KBM-7 (cell line): ENCODE results near the gene PPP1R13B.
A peak's percentile ranks its signal among the peaks of the same experiment; 100 is the strongest.
"Not testable (repeated sequence)": the region's sequence is repeated elsewhere in the genome, so short reads cannot be mapped to it uniquely, and the experiment has no call there.

ENCODE experiments used
- DNase-seq: peaks from one replicate; pipeline ENCODE4 v3.0.0-alpha.2; 2015
- in situ Hi-C: fragments of 300-500 bp; cut with MboI; formaldehyde crosslinking; loops from 2 replicates; pipeline ENCODE4 v1.14.3; 2020; ENCODE audit warnings: low sequenced_read_pairs, low pct_unique_long_range_greater_than_20kb, mixed read lengths

Gene PPP1R13B

DNA sequence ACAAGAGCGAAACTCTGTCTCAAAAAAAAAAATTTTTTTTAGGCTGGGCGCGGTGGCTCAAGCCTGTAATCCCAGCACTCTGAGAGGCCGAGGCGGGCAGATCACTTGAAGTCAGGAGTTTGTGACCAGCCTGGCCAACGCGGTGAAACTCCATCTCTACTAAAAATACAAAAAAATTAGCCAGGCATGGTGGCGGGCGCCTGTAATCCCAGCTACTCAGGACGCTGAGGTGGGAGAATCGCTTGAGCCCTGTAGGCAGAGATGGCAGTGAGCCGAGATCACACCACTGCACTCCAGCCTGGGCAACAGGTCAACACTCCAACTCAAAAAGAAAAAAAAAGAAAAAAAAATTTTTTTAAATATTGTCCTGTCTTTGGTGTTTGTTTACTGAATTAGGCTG is 6.1 kb downstream of the PPP1R13B start:
- DNase-seq, in situ Hi-C loops: not testable (repeated sequence)

DNA sequence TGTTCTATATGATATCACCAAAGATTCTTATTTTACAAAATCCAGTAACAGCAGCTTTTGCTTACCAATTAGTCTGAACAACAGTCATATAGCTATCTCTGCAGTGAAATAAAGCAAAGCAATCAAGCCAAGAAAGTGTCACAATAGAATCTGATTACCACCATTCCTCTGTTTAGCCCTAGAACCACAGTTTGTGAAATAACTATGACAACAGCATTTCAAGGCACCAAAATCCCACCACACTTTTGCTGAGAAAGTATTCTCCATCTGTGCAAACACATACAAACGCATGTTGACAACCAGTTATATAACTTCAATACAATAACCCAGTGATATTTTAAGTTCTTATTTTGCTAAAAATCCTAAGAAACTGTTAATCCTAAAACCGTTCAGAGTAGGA is 7.4 kb downstream of the PPP1R13B start:
- in situ Hi-C loops, result no loop called here

DNA sequence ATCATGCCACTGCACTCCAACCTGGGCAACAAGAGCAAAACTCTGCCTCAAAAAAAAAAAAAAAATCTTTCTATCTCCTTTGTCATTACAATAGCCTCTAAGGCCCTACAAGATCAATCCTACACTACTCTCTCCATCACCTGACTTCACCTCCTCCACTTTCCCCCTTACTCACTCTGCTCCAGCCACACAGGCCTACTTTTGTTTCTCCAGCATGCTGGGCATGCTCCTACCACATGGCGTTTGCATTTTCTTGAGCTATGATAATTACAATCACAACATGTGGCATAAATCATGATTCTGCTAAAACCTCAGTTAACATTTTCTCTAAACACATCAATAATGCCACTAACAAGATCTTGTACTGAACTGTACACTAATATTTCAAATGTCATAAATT is 7.8 kb downstream of the PPP1R13B start:
- in situ Hi-C loops, result no loop called here
- no peak for DNase-seq

More for the DNA sequence above, 7.4 kb downstream of the PPP1R13B start:
- no peak for DNase-seq

DNA sequence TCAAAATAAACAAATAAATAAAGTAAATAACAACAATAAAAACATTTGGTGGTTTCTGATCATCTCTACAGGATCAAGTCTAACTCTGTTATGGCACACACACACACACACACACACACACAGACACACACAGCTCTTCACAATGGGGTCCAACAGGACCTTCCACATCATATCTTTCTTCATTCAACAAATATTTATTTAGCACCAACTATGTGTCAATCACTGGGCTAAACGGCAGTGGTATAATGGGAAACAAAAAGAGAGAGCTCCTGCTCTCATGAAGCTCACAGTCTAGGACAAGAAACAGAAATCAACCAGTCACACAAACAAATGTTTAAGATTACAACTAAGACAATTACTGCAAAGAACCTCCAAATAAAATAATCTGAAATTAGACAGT is 9.3 kb downstream of the PPP1R13B start:
- in situ Hi-C loops, result no loop called here
- DNase-seq, result no peak

DNA sequence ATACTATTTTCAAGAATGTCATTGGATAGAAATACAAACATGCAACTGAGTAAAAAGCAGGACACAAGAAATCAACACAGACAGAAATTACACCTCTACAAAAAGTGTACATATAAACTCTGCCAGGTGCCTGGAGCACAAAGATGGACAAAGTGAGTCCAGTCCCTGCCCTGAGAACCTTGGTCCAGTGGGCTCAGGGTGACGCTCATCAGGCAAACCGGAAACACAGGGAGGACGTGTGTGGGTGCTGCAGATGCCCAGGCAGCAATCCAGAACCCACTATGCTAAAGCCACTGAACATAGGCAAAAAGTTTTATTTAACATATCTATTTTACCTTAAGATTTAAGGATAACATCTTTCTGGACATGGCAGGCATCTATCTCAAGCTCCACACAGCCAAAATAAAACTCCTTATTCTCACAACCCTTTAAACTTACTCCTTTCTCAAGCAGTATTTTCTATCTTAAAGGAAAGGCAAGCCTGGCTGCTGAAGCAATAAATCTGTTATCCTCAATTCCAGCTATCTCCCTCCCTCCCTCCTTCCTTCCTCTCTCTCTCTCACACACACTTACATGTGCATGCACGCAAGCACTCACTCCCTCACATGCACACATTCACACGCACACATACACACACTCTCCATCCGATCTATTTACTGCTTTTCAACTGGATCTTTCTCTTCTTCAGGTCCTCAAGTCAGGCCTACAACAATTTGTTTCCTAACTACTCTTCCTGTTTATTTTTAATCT is 10.2 kb downstream of the PPP1R13B start:
- DNase-seq, result peak; percentile 77
- in situ Hi-C loops, result no loop called here

DNA sequence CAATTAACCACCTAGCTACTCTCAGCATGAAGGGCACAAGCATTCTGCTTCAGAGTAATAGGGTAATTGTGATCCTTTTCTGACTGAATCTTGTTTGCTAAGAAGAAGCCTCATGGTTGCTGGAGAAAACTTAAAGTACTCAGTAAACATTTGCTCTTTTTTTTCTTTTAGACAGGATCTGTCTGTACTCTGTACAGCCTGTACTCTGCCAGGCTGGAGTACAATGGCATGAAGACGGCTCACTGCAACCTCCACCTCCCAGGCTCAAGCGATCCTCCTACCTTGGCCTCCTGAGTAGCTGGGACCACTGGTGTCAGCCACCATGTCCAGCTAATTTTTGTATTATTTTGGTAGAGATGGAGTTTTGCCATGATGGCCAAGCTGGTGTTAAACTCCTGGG is 12.4 kb downstream of the PPP1R13B start:
- in situ Hi-C loops, result no loop called here
- no peak for DNase-seq

DNA sequence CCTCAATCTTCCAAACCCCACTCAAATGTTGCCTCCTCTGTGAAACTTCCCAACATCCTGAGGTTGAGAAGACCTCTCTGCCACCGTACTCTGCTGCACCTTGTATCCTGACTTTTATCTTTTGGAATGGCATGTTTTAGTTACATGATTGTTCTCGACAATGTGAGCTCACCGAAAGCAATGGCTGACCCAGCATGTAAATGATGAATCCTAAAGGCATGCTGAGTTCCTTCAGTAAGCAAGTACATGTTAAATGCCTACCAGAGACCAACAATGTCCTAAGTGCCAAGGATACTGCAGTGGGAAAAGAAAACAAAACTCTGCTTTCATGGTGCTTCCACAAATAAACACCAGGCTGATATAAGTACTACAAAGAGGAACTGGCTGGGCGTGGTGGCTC is 13.7 kb downstream of the PPP1R13B start:
- DNase-seq, result no peak
- in situ Hi-C loops, result no loop called here

DNA sequence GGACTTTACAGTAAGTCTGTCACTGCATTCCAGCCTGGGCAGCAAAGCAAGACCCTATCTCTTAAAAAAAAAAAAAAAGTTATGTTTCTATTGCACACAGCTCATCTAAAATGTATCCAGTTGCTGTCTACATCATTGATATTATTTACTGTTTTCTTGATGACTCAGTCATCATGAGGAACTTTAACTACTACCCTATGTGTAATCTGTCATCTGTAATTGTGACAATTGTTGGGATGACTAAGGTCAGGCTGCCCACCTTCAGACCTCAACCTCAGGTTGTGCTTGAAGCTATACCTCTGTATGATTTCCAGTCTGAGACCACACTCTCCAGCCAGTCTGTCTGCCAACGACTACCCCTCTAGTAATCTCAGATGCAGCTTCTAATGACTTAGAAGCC is 15.3 kb downstream of the PPP1R13B start:
- in situ Hi-C loops, result no loop called here

DNA sequence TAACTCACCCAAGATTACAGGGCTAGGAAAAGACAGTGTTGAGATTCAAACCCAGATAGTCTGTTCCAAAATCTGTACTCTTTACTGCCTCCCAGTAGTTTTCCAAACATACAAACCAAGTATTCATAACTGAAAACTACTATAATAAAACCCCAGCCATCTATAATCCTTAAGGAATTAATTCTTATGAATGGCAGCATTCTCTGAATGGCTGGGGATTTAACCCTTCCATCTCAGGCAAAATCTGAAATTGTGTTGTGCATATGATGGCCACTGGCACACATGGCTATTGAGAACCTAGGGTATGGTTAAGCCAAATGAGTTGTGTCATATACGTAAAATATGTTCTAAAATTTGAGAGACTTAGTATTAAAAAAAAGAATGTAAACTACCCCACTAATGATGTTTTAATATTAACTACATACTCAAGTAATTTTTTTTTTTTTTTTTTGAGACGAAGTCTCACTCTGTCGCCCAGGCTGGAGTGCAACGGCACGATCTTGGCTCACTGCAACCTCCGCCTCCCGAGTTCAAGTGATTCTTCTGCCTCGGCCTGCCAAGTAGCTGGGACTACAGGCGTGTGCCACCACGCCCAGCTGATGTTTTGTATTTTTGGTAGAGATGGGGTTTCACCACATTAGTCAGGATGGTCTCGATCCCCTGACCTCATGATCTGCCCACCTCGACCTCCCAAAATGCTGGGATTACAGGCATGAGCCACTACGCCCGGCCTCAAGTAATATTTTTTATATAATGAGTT is 16.7 kb downstream of the PPP1R13B start:
- DNase-seq, result no peak
- in situ Hi-C loops, result no loop called here

More for the DNA sequence above, 15.3 kb downstream of the PPP1R13B start:
- no peak for DNase-seq

DNA sequence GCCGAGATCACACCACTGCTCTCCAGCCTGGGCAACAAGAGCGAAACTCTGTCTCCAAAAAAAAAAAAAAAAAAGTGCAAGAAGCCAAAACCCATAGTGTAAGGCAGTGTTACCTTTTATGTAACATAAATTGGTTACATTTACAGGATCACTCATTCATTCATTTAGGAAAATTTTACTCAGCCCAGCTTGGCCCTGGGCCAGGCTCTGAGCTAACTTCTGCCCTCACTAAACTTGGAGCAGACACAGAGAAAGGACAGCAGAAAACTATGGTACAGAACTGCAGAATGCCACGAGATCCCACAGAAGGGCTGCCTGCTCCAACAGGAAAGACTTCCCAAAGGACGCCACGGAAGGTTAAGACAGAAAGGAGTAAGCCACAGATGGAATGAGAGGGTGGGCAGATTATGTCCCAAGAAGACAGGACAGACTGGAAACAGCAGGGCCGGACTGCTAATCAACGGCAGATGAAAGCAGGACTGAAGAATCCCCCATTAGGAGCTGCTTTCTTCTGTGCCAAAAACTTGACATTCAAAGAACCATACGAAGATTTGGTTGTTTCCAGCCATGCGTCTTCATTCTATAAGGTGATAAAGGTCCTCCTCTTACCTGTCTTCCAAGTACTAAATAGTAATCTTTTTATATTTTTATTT is 18.9 kb downstream of the PPP1R13B start:
- DNase-seq, result no peak
- in situ Hi-C loops, result no loop called here

DNA sequence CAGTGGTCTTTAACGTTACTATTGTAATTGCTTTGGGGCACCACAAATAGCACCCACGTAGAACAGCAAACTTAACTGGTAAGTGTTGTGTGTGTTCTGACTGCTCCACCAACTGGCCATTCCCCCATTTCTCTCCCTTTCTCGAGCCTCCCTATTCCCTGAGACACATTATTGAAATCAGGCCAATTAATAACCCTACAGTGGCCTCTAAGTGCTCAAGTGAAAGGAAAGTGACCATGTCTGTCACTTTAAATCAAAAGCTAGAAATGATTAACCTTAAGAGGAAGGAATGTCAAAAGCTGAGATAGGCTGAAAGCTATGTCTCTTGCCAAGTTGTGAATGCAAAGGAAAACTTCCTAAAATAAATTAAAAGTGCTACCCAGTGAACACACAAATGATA is 22.3 kb downstream of the PPP1R13B start:
- in situ Hi-C loops, result no loop called here
- DNase-seq, result no peak

DNA sequence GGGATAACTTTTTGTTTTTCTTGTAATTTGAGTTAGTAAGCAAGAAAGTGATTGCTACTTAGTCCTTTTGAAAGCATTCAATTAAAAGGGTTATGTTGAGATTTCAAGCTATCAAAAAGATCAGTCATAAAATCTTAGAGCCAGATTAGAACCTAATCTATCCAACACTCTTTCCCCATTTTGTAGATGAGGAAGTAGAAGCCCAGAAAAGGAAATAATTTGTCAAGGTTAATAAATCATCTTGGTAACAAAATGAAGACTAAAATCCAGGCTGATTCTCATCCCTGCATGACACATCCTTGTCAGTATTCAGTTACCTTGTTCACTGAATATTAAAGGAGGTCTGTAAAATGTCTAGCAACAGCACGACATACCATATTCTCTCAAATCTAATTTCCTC is 26.5 kb downstream of the PPP1R13B start:
- DNase-seq, result peak; percentile 49
- in situ Hi-C loops, result no loop called here

DNA sequence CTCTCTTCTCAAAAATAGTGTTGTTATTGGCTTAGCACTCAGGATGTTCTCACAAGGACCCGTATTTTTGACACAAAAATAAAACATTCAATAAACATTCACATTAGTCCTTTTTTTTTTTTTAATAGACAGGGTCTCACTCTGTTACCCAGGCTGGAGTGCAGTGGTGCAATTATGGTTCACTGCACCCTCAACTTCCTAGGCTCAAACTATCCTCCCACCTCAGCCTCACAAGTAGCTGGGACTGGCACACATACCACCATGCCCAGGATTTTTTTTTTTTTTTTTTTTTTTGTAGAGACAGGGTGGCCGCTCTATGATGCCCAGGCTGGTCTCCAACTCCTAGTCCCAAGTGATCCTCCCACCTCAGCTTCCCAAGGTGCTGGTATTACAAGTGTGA is 27.0 kb downstream of the PPP1R13B start:
- in situ Hi-C loops, result no loop called here
- no peak for DNase-seq

DNA sequence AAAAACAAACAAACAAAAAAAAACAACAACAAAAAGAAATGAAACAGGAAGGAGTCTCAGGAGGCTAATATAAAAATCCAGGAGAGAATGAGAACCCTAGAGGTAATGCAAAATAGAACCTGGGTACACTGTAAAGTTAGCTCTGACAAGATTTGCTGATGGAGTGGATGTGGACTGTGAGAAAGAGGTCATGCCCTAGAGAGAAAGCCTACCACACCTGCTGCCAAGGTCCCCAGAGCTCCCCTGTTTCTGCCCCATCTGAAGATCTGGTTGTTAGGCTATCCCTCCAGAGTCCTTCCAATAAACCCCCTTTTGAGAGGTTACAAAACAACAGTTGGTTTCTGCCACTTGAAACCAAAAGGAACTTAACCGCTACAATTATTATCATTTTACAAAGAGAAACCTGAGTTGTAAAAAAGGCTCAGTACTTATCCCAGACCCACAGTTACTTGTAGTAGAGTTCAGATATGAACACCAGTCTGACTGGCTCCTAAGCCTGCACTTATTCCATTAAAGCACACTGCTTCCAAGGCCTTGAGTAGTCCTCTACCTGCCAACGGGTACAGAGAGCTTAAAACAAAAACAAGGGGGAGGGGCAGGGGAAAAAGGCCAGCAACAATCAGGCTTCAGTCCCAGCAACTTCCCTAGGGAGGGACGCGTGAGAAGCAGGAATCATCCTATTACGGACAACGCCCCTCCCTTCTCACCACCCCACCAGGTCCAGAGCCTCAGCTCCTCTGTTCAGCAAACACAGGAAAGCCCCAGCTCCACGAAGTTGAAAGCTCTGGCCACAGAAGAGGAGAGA is 27.7 kb downstream of the PPP1R13B start:
- DNase-seq, result no peak
- in situ Hi-C loops, result no loop called here

DNA sequence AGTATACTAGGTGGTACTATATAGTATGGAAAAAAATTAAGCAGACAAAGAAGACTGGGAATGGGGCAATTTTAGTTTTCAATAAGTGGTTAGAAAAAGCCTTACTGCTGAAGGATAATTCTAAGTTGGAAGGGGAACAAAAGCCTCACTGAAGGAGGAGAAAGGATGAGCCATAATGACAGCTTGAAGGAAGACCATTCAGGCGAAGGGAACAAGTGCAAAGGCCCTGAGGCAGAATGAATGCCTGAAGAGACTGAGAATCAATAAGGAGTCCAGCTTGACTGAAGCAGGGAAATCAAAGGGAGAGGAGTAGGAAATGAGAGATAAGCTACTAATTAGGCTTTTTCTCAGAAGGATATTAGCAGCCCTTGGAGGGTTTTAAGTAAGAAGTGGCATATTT is 28.5 kb downstream of the PPP1R13B start:
- in situ Hi-C loops, result no loop called here
- DNase-seq, result no peak

DNA sequence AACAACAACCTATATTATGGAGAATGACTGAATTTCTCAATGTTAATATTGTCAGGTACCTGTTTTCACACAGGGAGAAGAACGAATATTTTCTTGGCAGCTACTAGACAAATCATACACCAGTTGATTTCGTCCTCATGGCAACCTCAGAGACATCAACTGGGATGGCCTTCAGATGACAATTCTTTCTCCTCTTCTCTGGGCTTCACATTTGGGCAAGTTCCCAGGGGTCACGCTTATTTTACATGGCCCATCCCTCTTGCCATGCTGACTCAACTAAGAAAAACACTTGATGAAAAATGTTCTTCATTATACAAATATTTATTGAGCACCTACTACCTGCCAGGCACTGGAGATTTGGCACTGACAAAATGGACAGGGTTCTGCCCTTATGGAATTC is 29.0 kb downstream of the PPP1R13B start:
- DNase-seq, result no peak
- in situ Hi-C loops, result no loop called here

DNA sequence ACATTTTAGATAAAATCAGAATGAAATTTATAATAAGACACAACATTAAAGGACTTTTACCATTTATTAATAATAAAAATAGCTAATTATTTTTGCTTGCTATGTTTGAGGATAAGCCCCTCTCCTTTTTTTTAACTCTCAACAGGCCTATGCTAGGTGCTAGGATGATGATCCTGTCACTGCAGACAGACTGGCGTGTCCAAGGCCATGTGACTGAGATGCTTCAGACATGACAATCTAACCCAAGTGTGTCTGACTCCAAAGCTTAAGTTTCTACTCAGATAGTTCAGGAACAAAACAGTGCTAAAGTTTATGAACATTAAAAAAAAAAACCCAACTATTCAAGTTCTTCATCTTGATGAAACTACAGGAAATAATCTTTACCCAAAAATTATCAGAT is 29.8 kb downstream of the PPP1R13B start:
- DNase-seq, result no peak
- in situ Hi-C loops, result no loop called here

DNA sequence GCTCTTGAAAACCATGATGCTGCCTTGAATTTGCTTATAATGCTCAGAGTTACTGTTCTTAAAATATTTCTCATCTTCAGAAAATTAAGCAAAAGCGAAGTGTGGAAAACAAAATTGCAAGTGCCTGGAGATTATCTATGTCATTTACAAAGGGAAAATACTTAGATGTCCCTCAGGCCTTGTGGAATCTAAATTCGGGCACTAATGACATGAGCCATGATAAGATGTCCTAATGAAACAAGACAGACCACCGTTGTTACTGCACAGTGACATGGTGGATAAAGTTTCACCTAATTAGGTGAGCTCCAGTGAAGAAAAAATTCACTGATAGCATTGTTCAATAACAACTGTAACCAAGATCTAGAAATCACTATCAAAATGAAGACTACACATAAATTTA is 30.4 kb downstream of the PPP1R13B start:
- in situ Hi-C loops, result no loop called here
- DNase-seq, result no peak

DNA sequence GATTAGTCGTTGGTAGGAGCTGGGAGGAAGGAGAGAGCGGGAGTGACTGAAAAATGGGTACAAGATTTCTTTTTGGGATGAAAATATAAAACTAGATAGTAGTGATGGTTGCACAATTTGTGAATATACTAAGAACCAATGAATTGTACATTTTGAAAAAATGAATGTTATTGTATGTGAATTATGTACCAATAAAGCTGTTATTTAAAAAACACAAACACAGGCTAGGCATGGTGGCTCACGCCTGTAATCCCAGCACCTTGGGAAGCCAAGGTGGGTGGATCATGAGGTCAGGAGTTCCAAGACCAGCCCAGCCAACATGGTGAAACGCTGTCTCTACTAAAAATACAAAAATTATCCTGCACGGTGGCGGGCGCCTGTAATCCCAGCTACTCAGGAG is 32.1 kb downstream of the PPP1R13B start:
- in situ Hi-C loops, result no loop called here
- DNase-seq, result no peak

DNA sequence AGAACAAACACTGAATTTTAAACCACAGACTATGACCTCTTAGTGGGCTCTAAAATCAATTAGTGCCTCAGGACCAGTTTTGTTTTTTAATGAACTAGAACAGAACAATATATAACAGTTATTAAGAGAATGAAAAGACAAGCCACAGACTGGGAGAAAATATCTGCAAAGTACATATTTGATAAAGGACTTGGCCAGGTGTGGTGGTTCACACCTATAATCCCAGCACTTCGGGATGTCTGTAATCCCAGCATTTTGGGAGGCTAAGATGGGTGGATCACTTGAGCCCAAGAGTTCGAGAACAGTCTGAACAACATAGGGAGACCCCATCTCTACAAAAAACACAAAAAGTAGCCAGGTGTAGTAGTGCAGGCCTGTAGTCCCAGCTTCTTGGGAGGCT is 36.2 kb downstream of the PPP1R13B start:
- in situ Hi-C loops, result no loop called here
- no peak for DNase-seq
